Right renal pelvis (tissue), 4 donors: ENCODE data around the gene ZNF382. TPM values are rescaled to one million over a fixed set of nuclear protein-coding genes. Genes with fewer than 3 reads are reported as not detected.

Source experiments
- DNase-seq, 4 donors: peaks; one replicate each; pipeline ENCODE4 v3.0.0-alpha.2; 2013; ENCODE audit warnings: low read depth in 4 of 4, low spot score in 3 of 4, missing footprints in 1 of 4
- polyA plus RNA-seq, 4 donors: library from polyadenylated mRNA; unstranded; fragments of 120-200 nt; gene quantifications; one replicate each; pipeline ENCODE4 v1.2.1, GENCODE V29; 2013; ENCODE audit not compliant: insufficient read length in 4 of 4

ZNF382 gene
- polyA plus RNA-seq, 4 donors, result 6.2 to 7.3 (median 6.7) TPM

DNA sequence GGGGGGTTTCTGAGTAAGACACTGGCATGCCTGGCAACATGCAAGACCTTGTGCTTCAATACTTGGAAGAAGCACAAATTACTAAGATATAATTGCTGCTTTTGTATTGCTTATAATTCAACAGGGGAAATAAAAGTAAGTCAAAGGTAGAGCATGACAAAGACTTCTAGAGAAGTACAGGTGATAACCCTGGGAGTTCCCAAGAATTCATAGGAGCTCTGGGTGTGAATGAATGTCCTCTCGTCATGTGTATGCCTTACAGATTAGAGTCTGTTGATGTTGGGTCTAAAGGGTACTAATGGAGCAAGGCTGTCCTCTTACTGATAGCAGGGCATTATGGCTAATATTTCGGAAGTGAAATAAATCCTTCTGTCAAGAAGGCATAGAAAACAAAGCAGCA lies 69.1 kb downstream of the ZNF382 start:
- no peak for DNase-seq

- no peak for DNase-seq
These were observed 74.3 kb downstream of the ZNF382 start for GRCh38 chr19:36679455-36679854.

Other genes with a start within 250 kb of the ZNF382 start
- 10 to 100 TPM; 10.7 to 14.0 (median 13.5) TPM for gene ZFP14, start 226.1 kb upstream of the ZNF382 start, polyA plus RNA-seq
- gene ZFP82, start 186.7 kb upstream of the ZNF382 start, polyA plus RNA-seq, result 10 to 100 TPM; 13.2 to 16.8 (median 16.0) TPM
- 10 to 100 TPM; 12.7 to 19.0 (median 18.3) TPM for gene ZNF566, start 115.8 kb upstream of the ZNF382 start, polyA plus RNA-seq
- gene ZNF260, start 77.0 kb upstream of the ZNF382 start, polyA plus RNA-seq, result 10 to 100 TPM; 26.2 to 37.8 (median 35.3) TPM
- 10 to 100 TPM; 16.4 to 26.7 (median 22.0) TPM for gene ZNF529, start 32.0 kb upstream of the ZNF382 start, polyA plus RNA-seq
- 10 to 100 TPM; 10.3 to 12.9 (median 11.3) TPM for gene ZNF461, start 61.5 kb downstream of the ZNF382 start, polyA plus RNA-seq
- 10 to 100 TPM; 10.1 to 14.5 (median 14.0) TPM for gene ZNF567, start 82.3 kb downstream of the ZNF382 start, polyA plus RNA-seq
- gene ZNF850, start 167.5 kb downstream of the ZNF382 start, polyA plus RNA-seq, result 1 to 10 TPM; 2.2 to 3.3 (median 2.9) TPM
- 10 to 100 TPM in 3 of 4 donors, 1 to 10 TPM in 1; 9.9 to 14.8 (median 11.5) TPM for gene ZNF790, start 233.1 kb downstream of the ZNF382 start, polyA plus RNA-seq
- 10 to 100 TPM; 10.8 to 14.8 (median 13.1) TPM for gene ZNF345, start 245.6 kb downstream of the ZNF382 start, polyA plus RNA-seq